PC-9 (cell line): ENCODE data around the gene ZFHX3. TPM values are rescaled to one million over a fixed set of nuclear protein-coding genes. Genes with fewer than 3 reads are reported as not detected.

Experiments
- BruUV-seq: library from RNA; stranded (reverse); fragments of 400-500 nt; replicated peaks from 2 replicates; lab custom pipeline; 2021; lab: Mats Ljungman, UMichigan
- CTCF ChIA-PET: fragments of 300-600 bp; sonication (Branson Sonifier 250); formaldehyde crosslinking; loops from one replicate; lab custom pipeline; 2022; ENCODE audit warnings: antibody characterized with exemption; lab: Charles Lee
- POLR2A ChIA-PET: fragments of 300-600 bp; sonication (Branson Sonifier 250); formaldehyde crosslinking; loops from one replicate; lab custom pipeline; 2022; ENCODE audit warnings: antibody characterized with exemption; ENCODE audit not compliant: unreplicated experiment; lab: Charles Lee
- DNase-seq, 2 experiments: peaks; one replicate each; pipeline versions ENCODE4 v3.0.0 to v3.0.0-alpha.2; 2015 to 2022; ENCODE audit warnings: mixed read lengths in 1 of 2
- H2AFZ ChIP-seq: fragments of 200-600 bp; sonication (generic); 2 replicates; pipeline ENCODE4 v1.8.1; 2017; ENCODE audit warnings: antibody characterized with exemption
- H3F3A ChIP-seq: fragments of 200-600 bp; sonication (generic); 2 replicates; pipeline ENCODE4 v1.8.1; 2017; ENCODE audit warnings: antibody characterized with exemption, mild to moderate bottlenecking, low read depth; ENCODE audit not compliant: insufficient read depth
- H3K27ac ChIP-seq: fragments of 200-600 bp; sonication (generic); 2 replicates; pipeline ENCODE4 v1.6.1; 2016; ENCODE audit warnings: mixed run types
- H3K27me3 ChIP-seq: fragments of 200-600 bp; sonication (generic); 2 replicates; pipeline ENCODE4 v1.6.1; 2016; ENCODE audit warnings: low read depth, mixed run types; ENCODE audit not compliant: insufficient read depth
- H3K36me3 ChIP-seq: fragments of 200-600 bp; sonication (generic); 2 replicates; pipeline ENCODE4 v1.6.1; 2016; ENCODE audit warnings: low read depth, mixed run types
- H3K4me1 ChIP-seq: fragments of 200-600 bp; sonication (generic); replicated peaks from 2 replicates; pipeline ENCODE4 v1.6.1; 2016; ENCODE audit warnings: mixed run types; ENCODE audit not compliant: insufficient read depth
- H3K4me2 ChIP-seq: fragments of 200-600 bp; sonication (generic); 2 replicates; pipeline ENCODE4 v1.6.1; 2017; ENCODE audit warnings: mixed run types
- H3K4me3 ChIP-seq: fragments of 200-600 bp; sonication (generic); 2 replicates; pipeline ENCODE4 v1.6.1; 2016; ENCODE audit warnings: mixed run types
- H3K79me2 ChIP-seq: fragments of 200-600 bp; sonication (generic); 2 replicates; pipeline ENCODE4 v1.6.1; 2017; ENCODE audit warnings: low read depth, mixed run types
- H3K9me2 ChIP-seq: fragments of 200-600 bp; sonication (generic); 2 replicates; pipeline ENCODE4 v1.8.1; 2017; ENCODE audit warnings: mild to moderate bottlenecking; ENCODE audit not compliant: insufficient read depth
- H3K9me3 ChIP-seq: fragments of 200-600 bp; sonication (generic); 2 replicates; pipeline ENCODE4 v1.8.1; 2016; ENCODE audit warnings: low read depth; ENCODE audit not compliant: insufficient read depth
- H4K20me1 ChIP-seq: fragments of 200-600 bp; sonication (generic); 2 replicates; pipeline ENCODE4 v1.8.1; 2017; ENCODE audit not compliant: insufficient read depth
- EZH2 ChIP-seq: fragments of 200-600 bp; sonication (generic); IDR thresholded peaks from 2 replicates; pipeline ENCODE4 v1.8.0; 2017; ENCODE audit warnings: antibody characterized with exemption, low read depth
- intact Hi-C: fragments of 100-400 bp; cut with micrococcal nuclease; formaldehyde crosslinking; loops from one replicate; pipeline ENCODE4 v1.10.0; 2022; ENCODE audit not compliant: unreplicated experiment
- total RNA-seq: library from RNA; stranded (reverse); gene quantifications from 2 replicates; pipeline ENCODE4 v1.2.3, GENCODE V29; 2021
- TF ChIP-seq, protein P1 (sequence below): fragments of 200-600 bp; sonication (generic); conservative IDR thresholded peaks from 2 replicates; pipeline ENCODE4 v1.6.1; 2017; ENCODE audit warnings: mixed run types, antibody characterized with exemption, mild to moderate bottlenecking, moderate library complexity

ZFHX3 gene
- total RNA-seq, 1 experiment from 2014 or later, result 23.1 TPM

GRCh38 chr16:72971370-72971769, 76.6 kb downstream of the ZFHX3 start:
- H3K4me1 ChIP-seq, result no peaks in the 10 kb centered on the region; the same call in 1 of the 2 replicates
- H2AFZ ChIP-seq, result no peak overlapping the region
- no peaks in the 10 kb centered on the region for H3K9me3 ChIP-seq
- POLR2A ChIA-PET, result no interaction called here
- no peaks in the 10 kb centered on the region for H3K9me2 ChIP-seq
- H3K79me2 ChIP-seq, result peaks cover 23% of the 10 kb centered on the region
- no peak overlapping the region for H3K4me3 ChIP-seq
- CTCF ChIA-PET, result no interaction called here
- H3K27ac ChIP-seq, result no peak overlapping the region
- no peaks in the 10 kb centered on the region for H3F3A ChIP-seq
- TF ChIP-seq, protein P1, sequence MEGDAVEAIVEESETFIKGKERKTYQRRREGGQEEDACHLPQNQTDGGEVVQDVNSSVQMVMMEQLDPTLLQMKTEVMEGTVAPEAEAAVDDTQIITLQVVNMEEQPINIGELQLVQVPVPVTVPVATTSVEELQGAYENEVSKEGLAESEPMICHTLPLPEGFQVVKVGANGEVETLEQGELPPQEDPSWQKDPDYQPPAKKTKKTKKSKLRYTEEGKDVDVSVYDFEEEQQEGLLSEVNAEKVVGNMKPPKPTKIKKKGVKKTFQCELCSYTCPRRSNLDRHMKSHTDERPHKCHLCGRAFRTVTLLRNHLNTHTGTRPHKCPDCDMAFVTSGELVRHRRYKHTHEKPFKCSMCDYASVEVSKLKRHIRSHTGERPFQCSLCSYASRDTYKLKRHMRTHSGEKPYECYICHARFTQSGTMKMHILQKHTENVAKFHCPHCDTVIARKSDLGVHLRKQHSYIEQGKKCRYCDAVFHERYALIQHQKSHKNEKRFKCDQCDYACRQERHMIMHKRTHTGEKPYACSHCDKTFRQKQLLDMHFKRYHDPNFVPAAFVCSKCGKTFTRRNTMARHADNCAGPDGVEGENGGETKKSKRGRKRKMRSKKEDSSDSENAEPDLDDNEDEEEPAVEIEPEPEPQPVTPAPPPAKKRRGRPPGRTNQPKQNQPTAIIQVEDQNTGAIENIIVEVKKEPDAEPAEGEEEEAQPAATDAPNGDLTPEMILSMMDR, result no peak
- TF ChIP-seq EZH2, result no peak
- no peaks in the 10 kb centered on the region for H3K36me3 ChIP-seq
- no peak overlapping the region for H3K4me2 ChIP-seq
- intact Hi-C loops, result no loop called here
- no TSS peak for BruUV-seq
- H3K27me3 ChIP-seq, result no peaks in the 10 kb centered on the region
- peaks cover 6% of the 10 kb centered on the region; the same call in 1 of the 2 replicates for H4K20me1 ChIP-seq
- DNase-seq, result no peak

DNA sequence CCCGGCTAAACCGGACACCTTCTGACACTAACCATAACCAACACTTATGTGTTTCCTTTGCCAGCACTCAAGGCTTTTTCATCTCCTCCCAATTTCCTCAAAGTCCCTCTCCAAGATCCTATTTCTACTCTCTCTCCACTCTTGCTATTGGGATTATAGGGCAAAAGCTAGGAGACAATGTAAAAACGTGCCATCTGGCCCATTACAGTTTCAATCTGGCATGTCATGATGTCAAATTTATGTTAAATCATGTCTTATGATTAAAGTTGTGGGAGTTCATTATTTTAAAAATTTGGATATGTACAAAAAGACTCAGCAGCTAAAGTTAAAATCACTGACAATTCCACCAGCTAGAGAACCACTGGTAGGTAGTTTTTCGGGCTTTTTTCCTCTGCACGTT, 77.3 kb downstream of the ZFHX3 start:
- Histone ChIP-seq H3K9me2 (no peaks in the 10 kb centered on the region), H3K4me1 (no peaks in the 10 kb centered on the region; the same call in 1 of the 2 replicates), H3K4me3 (no peak overlapping the region), H3K79me2 (peaks cover 24% of the 10 kb centered on the region), H3K4me2 (no peak overlapping the region), H3K27ac (no peak overlapping the region), H4K20me1 (peaks cover 6% of the 10 kb centered on the region; the same call in 1 of the 2 replicates), H3K36me3 (no peaks in the 10 kb centered on the region), H2AFZ (no peak overlapping the region), H3K9me3 (no peaks in the 10 kb centered on the region), H3F3A (no peaks in the 10 kb centered on the region), H3K27me3 (no peaks in the 10 kb centered on the region)
- no peak for DNase-seq
- ChIA-PET CTCF (no interaction called here), POLR2A (no interaction called here)
- no peak for TF ChIP-seq EZH2
- TF ChIP-seq, protein P1, result no peak
- intact Hi-C loops, result no loop called here
- BruUV-seq, result no TSS peak

GRCh38 chr16:72969812-72970211, 78.1 kb downstream of the ZFHX3 start:
- ChIA-PET CTCF (no interaction called here), POLR2A (no interaction called here)
- H4K20me1 ChIP-seq, result peaks cover 6% of the 10 kb centered on the region; the same call in 1 of the 2 replicates
- H3K4me3 ChIP-seq, result no peak overlapping the region
- BruUV-seq, result no TSS peak
- no peak overlapping the region for H2AFZ ChIP-seq
- no peak for TF ChIP-seq EZH2
- TF ChIP-seq, protein P1, result no peak
- H3K79me2 ChIP-seq, result peaks cover 24% of the 10 kb centered on the region
- H3K27ac ChIP-seq, result no peak overlapping the region
- no peaks in the 10 kb centered on the region for H3K9me2 ChIP-seq
- intact Hi-C loops, result no loop called here
- no peak overlapping the region for H3K4me2 ChIP-seq
- no peak for DNase-seq
- H3K4me1 ChIP-seq, result no peaks in the 10 kb centered on the region; the same call in 1 of the 2 replicates
- no peaks in the 10 kb centered on the region for H3K27me3 ChIP-seq
- H3F3A ChIP-seq, result no peaks in the 10 kb centered on the region
- H3K36me3 ChIP-seq, result no peaks in the 10 kb centered on the region
- no peaks in the 10 kb centered on the region for H3K9me3 ChIP-seq
